ENCODE measurements around the gene PRL.

PRL gene

GRCh38 chr6:22327881-22328280, 31.0 kb upstream of the PRL start:
- TF ChIP-seq, protein P1, sequence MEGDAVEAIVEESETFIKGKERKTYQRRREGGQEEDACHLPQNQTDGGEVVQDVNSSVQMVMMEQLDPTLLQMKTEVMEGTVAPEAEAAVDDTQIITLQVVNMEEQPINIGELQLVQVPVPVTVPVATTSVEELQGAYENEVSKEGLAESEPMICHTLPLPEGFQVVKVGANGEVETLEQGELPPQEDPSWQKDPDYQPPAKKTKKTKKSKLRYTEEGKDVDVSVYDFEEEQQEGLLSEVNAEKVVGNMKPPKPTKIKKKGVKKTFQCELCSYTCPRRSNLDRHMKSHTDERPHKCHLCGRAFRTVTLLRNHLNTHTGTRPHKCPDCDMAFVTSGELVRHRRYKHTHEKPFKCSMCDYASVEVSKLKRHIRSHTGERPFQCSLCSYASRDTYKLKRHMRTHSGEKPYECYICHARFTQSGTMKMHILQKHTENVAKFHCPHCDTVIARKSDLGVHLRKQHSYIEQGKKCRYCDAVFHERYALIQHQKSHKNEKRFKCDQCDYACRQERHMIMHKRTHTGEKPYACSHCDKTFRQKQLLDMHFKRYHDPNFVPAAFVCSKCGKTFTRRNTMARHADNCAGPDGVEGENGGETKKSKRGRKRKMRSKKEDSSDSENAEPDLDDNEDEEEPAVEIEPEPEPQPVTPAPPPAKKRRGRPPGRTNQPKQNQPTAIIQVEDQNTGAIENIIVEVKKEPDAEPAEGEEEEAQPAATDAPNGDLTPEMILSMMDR (IDR thresholded peaks at IDR 0.05) = no peak

- TF ChIP-seq, protein P1 (IDR thresholded peaks at IDR 0.05) = no peak
Measured at GRCh38 chr6:22326500-22326899, 29.7 kb upstream of the PRL start.

DNA sequence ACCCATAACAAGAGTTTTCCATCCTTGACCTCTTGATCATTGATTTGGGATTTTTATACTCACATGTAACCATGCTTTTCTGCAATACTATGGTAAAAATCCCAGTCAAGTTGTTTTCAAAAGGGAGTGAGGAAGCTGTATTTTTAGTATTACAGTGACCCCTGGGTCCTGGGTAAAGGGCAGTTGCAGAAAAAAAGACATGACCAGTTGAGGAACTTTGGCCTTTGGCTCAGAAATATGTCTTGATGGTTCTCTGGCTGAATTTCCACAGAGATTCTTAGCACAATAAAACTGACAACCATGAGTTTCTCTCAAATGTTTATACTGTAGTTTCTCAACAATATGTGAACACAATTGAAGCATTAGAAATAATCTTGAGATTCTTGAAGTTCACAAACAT, 28.6 kb upstream of the PRL start:
- TF ChIP-seq, protein P1 (IDR thresholded peaks at IDR 0.05) = no peak

- TF ChIP-seq, protein P1 (IDR thresholded peaks at IDR 0.05) = no peak
Measured at GRCh38 chr6:22323848-22324247, 27.0 kb upstream of the PRL start.

GRCh38 chr6:22322103-22323030, 25.5 kb upstream of the PRL start:
- TF ChIP-seq, protein P1 (IDR thresholded peaks at IDR 0.05) = no peak

- TF ChIP-seq, protein P1 (IDR thresholded peaks at IDR 0.05) = no peak
Measured at GRCh38 chr6:22320750-22321149, 23.9 kb upstream of the PRL start.

- TF ChIP-seq, protein P1 (IDR thresholded peaks at IDR 0.05) = no peak
Measured at GRCh38 chr6:22318404-22318803, 21.6 kb upstream of the PRL start.

All from LNCAP (cell line).